PC-3 (cell line): Measurements from ENCODE around the gene MAPKAP1. TPM values are rescaled to one million over a fixed set of nuclear protein-coding genes. Genes with fewer than 3 reads are reported as not detected.

ENCODE experiments used
- ATAC-seq: fragments of 200-7000 bp; cut with Tn5 transposase; 2 replicates; pipeline ENCODE4 v1.9.1; 2020; ENCODE audit warnings: mild to moderate bottlenecking, moderate library complexity
- BruUV-seq: library from RNA; stranded (reverse); fragments of 400-500 nt; replicated peaks from 2 replicates; lab custom pipeline; 2021; lab: Mats Ljungman, UMichigan
- CTCF ChIA-PET: fragments of 300-600 bp; sonication (Branson Sonifier 250); formaldehyde crosslinking; loops from one replicate; lab custom pipeline; 2022; ENCODE audit warnings: antibody characterized with exemption; lab: Charles Lee
- POLR2A ChIA-PET: fragments of 300-600 bp; sonication (Branson Sonifier 250); formaldehyde crosslinking; loops from one replicate; lab custom pipeline; 2022; ENCODE audit warnings: antibody characterized with exemption; ENCODE audit not compliant: unreplicated experiment; lab: Charles Lee
- DNase-seq: peaks from one replicate; pipeline ENCODE4 v3.0.0-alpha.2; 2015
- H2AFZ ChIP-seq: fragments of 300-600 bp; sonication (generic); 2 replicates; pipeline ENCODE4 v1.6.0; 2016; ENCODE audit warnings: antibody characterized with exemption, low read length
- H3F3A ChIP-seq: fragments of 300-600 bp; sonication (generic); one replicate; pipeline ENCODE4 v1.6.0; 2017; ENCODE audit warnings: antibody characterized with exemption, low read length, control low read depth, mild to moderate bottlenecking; ENCODE audit not compliant: unreplicated experiment
- H3K27ac ChIP-seq: fragments of 300-600 bp; sonication (generic); 2 replicates; pipeline ENCODE4 v1.5.1; 2016; ENCODE audit warnings: mild to moderate bottlenecking, low read length
- H3K27me3 ChIP-seq: fragments of 300-600 bp; sonication (generic); 2 replicates; pipeline ENCODE4 v1.6.1; 2016; ENCODE audit warnings: low read length, mixed read lengths
- H3K36me3 ChIP-seq: fragments of 300-600 bp; sonication (generic); 2 replicates; pipeline ENCODE4 v1.6.1; 2016; ENCODE audit warnings: low read depth, mixed run types, low read length, mixed read lengths
- H3K4me1 ChIP-seq: fragments of 300-600 bp; sonication (generic); 2 replicates; pipeline ENCODE4 v1.5.1; 2016; ENCODE audit warnings: low read length; ENCODE audit not compliant: insufficient read depth
- H3K4me2 ChIP-seq: fragments of 300-600 bp; sonication (generic); 2 replicates; pipeline ENCODE4 v1.6.0; 2016; ENCODE audit warnings: low read length
- H3K4me3 ChIP-seq: fragments of 300-600 bp; sonication (generic); 2 replicates; pipeline ENCODE4 v1.5.1; 2016; ENCODE audit warnings: mild to moderate bottlenecking, low read length, mixed read lengths
- H3K79me2 ChIP-seq: fragments of 300-600 bp; sonication (generic); 2 replicates; pipeline ENCODE4 v1.6.1; 2017; ENCODE audit warnings: low read length, mixed read lengths
- H3K9ac ChIP-seq: fragments of 300-600 bp; sonication (generic); 2 replicates; pipeline ENCODE4 v1.6.0; 2016; ENCODE audit warnings: mild to moderate bottlenecking, low read length
- H3K9me2 ChIP-seq: fragments of 300-600 bp; sonication (generic); replicated peaks from 2 replicates; pipeline ENCODE4 v1.6.1; 2016; ENCODE audit warnings: mixed run types, low read length, mixed read lengths
- H3K9me3 ChIP-seq: fragments of 300-600 bp; sonication (generic); 2 replicates; pipeline ENCODE4 v1.6.1; 2016; ENCODE audit warnings: low read length, mixed read lengths
- H4K20me1 ChIP-seq: fragments of 300-600 bp; sonication (generic); 2 replicates; pipeline ENCODE4 v1.6.1; 2016; ENCODE audit warnings: low read length, mixed read lengths
- CTCF ChIP-seq: fragments of 300-600 bp; sonication (generic); conservative IDR thresholded peaks from 2 replicates; pipeline ENCODE4 v1.5.1; 2017; ENCODE audit warnings: antibody characterized with exemption, low read depth, mild to moderate bottlenecking, low read length
- EZH2 ChIP-seq: fragments of 300-600 bp; sonication (generic); IDR thresholded peaks from one replicate; pipeline ENCODE4 v1.6.1; 2017; ENCODE audit warnings: antibody characterized with exemption, mild to moderate bottlenecking, low read length; ENCODE audit not compliant: unreplicated experiment
- EZH2phosphoT487 ChIP-seq: fragments of 300-600 bp; sonication (generic); IDR thresholded peaks from 2 replicates; pipeline ENCODE4 v1.6.1; 2018; ENCODE audit warnings: mild to moderate bottlenecking, antibody characterized with exemption, low read length, borderline replicate concordance
- intact Hi-C: fragments of 100-400 bp; cut with micrococcal nuclease; formaldehyde crosslinking; loops from 2 replicates; pipeline ENCODE4 v1.9.0; 2023
- total RNA-seq: library from RNA; depleted of rRNA; stranded (reverse); fragments of >200 nt; gene quantifications from 2 replicates; pipeline ENCODE4 v1.2.3, GENCODE V29; 2014

Gene MAPKAP1
- total RNA-seq, 1 experiment from 2014 or later: 128 TPM

GRCh38 chr9:125726456-125727132 is 19.6 kb upstream of the MAPKAP1 start:
- Histone ChIP-seq H3K9me3 (no peaks in the 10 kb centered on the region), H3K9ac (no peak overlapping the region), H3K9me2 (no peaks in the 10 kb centered on the region), H3K4me1 (no peaks in the 10 kb centered on the region), H4K20me1 (no peaks in the 10 kb centered on the region), H3K27ac (no peak overlapping the region), H2AFZ (no peak overlapping the region), H3K4me3 (no peak overlapping the region), H3K36me3 (no peaks in the 10 kb centered on the region), H3K4me2 (no peak overlapping the region), H3K27me3 (no peaks in the 10 kb centered on the region), H3F3A (no peaks in the 10 kb centered on the region), H3K79me2 (no peaks in the 10 kb centered on the region)
- intact Hi-C loops: no loop called here
- CTCF ChIA-PET: no interaction called here
- DNase-seq (no peak), ATAC-seq (no peak)
- TF ChIP-seq EZH2phosphoT487 (no peak), CTCF (no peak), EZH2 (no peak)
- no TSS peak for BruUV-seq
- POLR2A ChIA-PET: no interaction called here

GRCh38 chr9:125707472-125707804 is 430 bp upstream of the MAPKAP1 start:
- peaks cover 19% of the 10 kb centered on the region for H3K4me1 ChIP-seq
- peaks cover 46% of the 10 kb centered on the region for H3K79me2 ChIP-seq
- TF ChIP-seq EZH2phosphoT487: no peak
- no peak for TF ChIP-seq EZH2
- no peak for TF ChIP-seq CTCF
- DNase-seq (no peak), ATAC-seq (no peak)
- ChIA-PET CTCF (no interaction called here), POLR2A (interaction anchor here (0.7 to 0.9 kb wide), 2 partner anchors 74 to 85 kb away, joined by 3 read pairs; no protein-coding TSS in a partner anchor)
- H3K9me2 ChIP-seq: no peaks in the 10 kb centered on the region
- H2AFZ ChIP-seq: peak overlapping the region; percentile 73
- no peak overlapping the region for H3K27ac ChIP-seq
- no peaks in the 10 kb centered on the region for H3K27me3 ChIP-seq
- intact Hi-C loops: no loop called here
- no peak overlapping the region for H3K4me3 ChIP-seq
- TSS peak; percentile 99 for BruUV-seq
- H3K4me2 ChIP-seq: peak overlapping the region; percentile 96
- peak overlapping the region; percentile 96 for H3K9ac ChIP-seq
- H4K20me1 ChIP-seq: no peaks in the 10 kb centered on the region
- H3F3A ChIP-seq: no peaks in the 10 kb centered on the region
- no peaks in the 10 kb centered on the region for H3K36me3 ChIP-seq
- no peaks in the 10 kb centered on the region for H3K9me3 ChIP-seq

GRCh38 chr9:125705893-125706292 is 1.1 kb downstream of the MAPKAP1 start:
- no peaks in the 10 kb centered on the region for H3F3A ChIP-seq
- peak overlapping the region; percentile 96 for H3K4me2 ChIP-seq
- ChIA-PET POLR2A (interaction anchor here (0.5 kb wide), 1 partner anchor 376 kb away, joined by 4 read pairs; no protein-coding TSS in a partner anchor), CTCF (no interaction called here)
- no peaks in the 10 kb centered on the region for H3K9me3 ChIP-seq
- no peaks in the 10 kb centered on the region for H3K27me3 ChIP-seq
- peak overlapping the region; percentile 96 for H3K9ac ChIP-seq
- no peak overlapping the region for H3K27ac ChIP-seq
- H3K4me3 ChIP-seq: peak overlapping the region; percentile 95
- H3K9me2 ChIP-seq: no peaks in the 10 kb centered on the region
- intact Hi-C loops: no loop called here
- peaks cover 61% of the 10 kb centered on the region for H3K79me2 ChIP-seq
- H2AFZ ChIP-seq: no peak overlapping the region
- DNase-seq (no peak), ATAC-seq (no peak)
- no peaks in the 10 kb centered on the region for H3K36me3 ChIP-seq
- no peaks in the 10 kb centered on the region for H4K20me1 ChIP-seq
- no peak for TF ChIP-seq EZH2phosphoT487
- TF ChIP-seq CTCF: no peak
- no peak for TF ChIP-seq EZH2
- BruUV-seq: no TSS peak
- peaks cover 19% of the 10 kb centered on the region for H3K4me1 ChIP-seq
